OCI-LY3 (cell line): ENCODE data around the gene DNAH1.

Experiments
- CTCF ChIP-seq: fragments of 200-600, 300-600 bp; sonication (generic); IDR thresholded peaks from 2 replicates; pipeline ENCODE4 v1.5.1; 2014; ENCODE audit warnings: antibody characterized with exemption, low read length, low read depth
- EZH2phosphoT487 ChIP-seq: fragments of 200-600 bp; shearing (Covaris generic); IDR thresholded peaks from 2 replicates; pipeline ENCODE4 v1.6.1; 2018; ENCODE audit warnings: antibody characterized with exemption, mixed run types, low read depth

GRCh38 chr3:52353291-52353855 is 37.3 kb downstream of the DNAH1 start:
- no peak for TF ChIP-seq CTCF
- no peak for TF ChIP-seq EZH2phosphoT487
